GM12864 (cell line): ENCODE data around the gene STAT3.
A peak's percentile ranks its signal among the peaks of the same experiment; 100 is the strongest.

Experiments
- DNase-seq: peaks from one replicate; pipeline ENCODE4 v3.0.0-alpha.2; 2011; ENCODE audit warnings: low read depth
- H3K4me3 ChIP-seq: 2 replicates; pipeline ENCODE4 v1.5.1; 2011; ENCODE audit warnings: mild to moderate bottlenecking, low read depth, low read length, control low read depth
- CTCF ChIP-seq: IDR thresholded peaks from 2 replicates; pipeline ENCODE4 v1.5.1; 2011; ENCODE audit warnings: low read depth, mild to moderate bottlenecking, moderate library complexity, low read length, control low read depth, inconsistent platforms; ENCODE audit errors: missing control alignments

The STAT3 gene

GRCh38 chr17:42414704-42415409 lies 26.6 kb upstream of the STAT3 start:
- 0 out of 2 replicates have a peak overlapping the region, but pooled peaks have one; percentile 9 for H3K4me3 ChIP-seq
- DNase-seq: peak; percentile 46
- TF ChIP-seq CTCF: no peak

GRCh38 chr17:42413464-42414040 lies 25.3 kb upstream of the STAT3 start:
- no peak overlapping the region for H3K4me3 ChIP-seq
- no peak for TF ChIP-seq CTCF
- no peak for DNase-seq

GRCh38 chr17:42411905-42412679 lies 23.9 kb upstream of the STAT3 start:
- TF ChIP-seq CTCF: no peak
- DNase-seq: no peak
- no peak overlapping the region for H3K4me3 ChIP-seq

- no peak for DNase-seq
- no peak overlapping the region for H3K4me3 ChIP-seq
- no peak for TF ChIP-seq CTCF
Measured at GRCh38 chr17:42411361-42411760, 23.1 kb upstream of the STAT3 start.

GRCh38 chr17:42410319-42410685 lies 22.1 kb upstream of the STAT3 start:
- no peak overlapping the region for H3K4me3 ChIP-seq
- DNase-seq: no peak
- no peak for TF ChIP-seq CTCF

GRCh38 chr17:42409523-42410318 lies 21.5 kb upstream of the STAT3 start:
- no peak for TF ChIP-seq CTCF
- H3K4me3 ChIP-seq: no peak overlapping the region
- DNase-seq: no peak
